Parathyroid adenoma (tissue), 2 donors: ENCODE results near the gene CSRP2.

Experiments used
- H2AFZ ChIP-seq: fragments of 300-600 bp; sonication (generic); one replicate; pipeline ENCODE4 v1.7.0; 2017; ENCODE audit warnings: antibody characterized with exemption, mild to moderate bottlenecking
- H3K27ac ChIP-seq: fragments of 300-600 bp; sonication (generic); one replicate; pipeline ENCODE4 v1.7.0; 2017
- H3K27me3 ChIP-seq: fragments of 300-600 bp; sonication (generic); one replicate; pipeline ENCODE4 v1.7.0; 2017; ENCODE audit warnings: low read length; ENCODE audit not compliant: control insufficient read depth, insufficient read depth
- H3K36me3 ChIP-seq: fragments of 300-600 bp; sonication (generic); one replicate; pipeline ENCODE4 v1.7.0; 2017; ENCODE audit warnings: low read length; ENCODE audit not compliant: control insufficient read depth, insufficient read depth
- H3K4me1 ChIP-seq: fragments of 300-600 bp; sonication (generic); one replicate; pipeline ENCODE4 v1.7.0; 2017; ENCODE audit warnings: control low read depth
- H3K4me2 ChIP-seq: fragments of 300-600 bp; sonication (generic); one replicate; pipeline ENCODE4 v1.7.0; 2017; ENCODE audit warnings: low read length
- H3K4me3 ChIP-seq: fragments of 300-600 bp; sonication (generic); one replicate; pipeline ENCODE4 v1.7.0; 2017; ENCODE audit warnings: low read depth, low read length
- H3K79me2 ChIP-seq: fragments of 300-600 bp; sonication (generic); one replicate; pipeline ENCODE4 v1.7.0; 2017; ENCODE audit warnings: control low read depth
- H3K9ac ChIP-seq: fragments of 300-600 bp; sonication (generic); one replicate; pipeline ENCODE4 v1.7.0; 2017; ENCODE audit warnings: mild to moderate bottlenecking
- H3K9me3 ChIP-seq: fragments of 300-600 bp; sonication (generic); one replicate; pipeline ENCODE4 v1.7.0; 2017; ENCODE audit warnings: low read length; ENCODE audit not compliant: control insufficient read depth
- TF ChIP-seq, protein P1 (sequence below): fragments of 300-600 bp; sonication (generic); IDR thresholded peaks from one replicate; pipeline ENCODE4 v1.7.0; 2017; ENCODE audit warnings: antibody characterized with exemption, mild to moderate bottlenecking
- donor health status: primary hyperparathyroidism.

Gene CSRP2

DNA sequence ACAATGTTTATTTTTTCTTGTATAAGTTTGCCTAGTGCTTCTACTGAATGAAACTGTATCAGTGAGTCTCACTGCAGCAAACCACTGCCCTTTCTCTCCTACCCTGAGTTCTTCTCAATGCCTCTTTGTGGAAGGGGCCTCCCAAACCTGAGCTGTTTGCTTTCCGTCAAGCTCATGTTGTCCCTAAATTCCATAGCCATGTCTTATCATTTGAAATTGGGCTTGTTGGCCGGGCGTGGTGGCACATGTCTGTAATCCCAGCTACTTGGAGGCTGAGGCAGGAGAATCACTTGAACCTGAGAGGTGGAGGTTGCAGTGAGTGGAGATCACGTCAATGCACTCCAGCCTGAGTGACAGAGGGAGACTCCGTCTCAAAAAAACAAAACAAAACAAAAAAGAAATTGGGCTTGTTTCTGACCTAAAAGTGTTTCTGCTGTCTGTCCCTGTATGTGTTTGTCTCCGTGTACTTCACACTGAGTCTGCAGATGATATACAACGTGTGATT is 1.8 kb upstream of the CSRP2 start:
- peak overlapping the region; percentile 14 for H2AFZ ChIP-seq
- peaks cover 5% of the 10 kb centered on the region for H3K4me1 ChIP-seq
- TF ChIP-seq, protein P1, sequence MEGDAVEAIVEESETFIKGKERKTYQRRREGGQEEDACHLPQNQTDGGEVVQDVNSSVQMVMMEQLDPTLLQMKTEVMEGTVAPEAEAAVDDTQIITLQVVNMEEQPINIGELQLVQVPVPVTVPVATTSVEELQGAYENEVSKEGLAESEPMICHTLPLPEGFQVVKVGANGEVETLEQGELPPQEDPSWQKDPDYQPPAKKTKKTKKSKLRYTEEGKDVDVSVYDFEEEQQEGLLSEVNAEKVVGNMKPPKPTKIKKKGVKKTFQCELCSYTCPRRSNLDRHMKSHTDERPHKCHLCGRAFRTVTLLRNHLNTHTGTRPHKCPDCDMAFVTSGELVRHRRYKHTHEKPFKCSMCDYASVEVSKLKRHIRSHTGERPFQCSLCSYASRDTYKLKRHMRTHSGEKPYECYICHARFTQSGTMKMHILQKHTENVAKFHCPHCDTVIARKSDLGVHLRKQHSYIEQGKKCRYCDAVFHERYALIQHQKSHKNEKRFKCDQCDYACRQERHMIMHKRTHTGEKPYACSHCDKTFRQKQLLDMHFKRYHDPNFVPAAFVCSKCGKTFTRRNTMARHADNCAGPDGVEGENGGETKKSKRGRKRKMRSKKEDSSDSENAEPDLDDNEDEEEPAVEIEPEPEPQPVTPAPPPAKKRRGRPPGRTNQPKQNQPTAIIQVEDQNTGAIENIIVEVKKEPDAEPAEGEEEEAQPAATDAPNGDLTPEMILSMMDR, result no peak
- no peaks in the 10 kb centered on the region for H3K27me3 ChIP-seq
- H3K9me3 ChIP-seq, result no peaks in the 10 kb centered on the region
- no peak overlapping the region for H3K27ac ChIP-seq
- no peaks in the 10 kb centered on the region for H3K36me3 ChIP-seq
- H3K4me2 ChIP-seq, result no peak overlapping the region
- H3K9ac ChIP-seq, result no peak overlapping the region
- H3K4me3 ChIP-seq, result no peak overlapping the region
- H3K79me2 ChIP-seq, result no peaks in the 10 kb centered on the region

GRCh38 chr12:76879710-76880518 is 1.1 kb upstream of the CSRP2 start:
- H3K4me1 ChIP-seq, result peaks cover 5% of the 10 kb centered on the region
- H3K27ac ChIP-seq, result peak overlapping the region; percentile 50
- no peaks in the 10 kb centered on the region for H3K27me3 ChIP-seq
- H3K4me3 ChIP-seq, result peak overlapping the region; percentile 65
- TF ChIP-seq, protein P1, result no peak
- H2AFZ ChIP-seq, result peak overlapping the region; percentile 80
- H3K9ac ChIP-seq, result no peak overlapping the region
- peak overlapping the region; percentile 86 for H3K4me2 ChIP-seq
- H3K9me3 ChIP-seq, result no peaks in the 10 kb centered on the region
- no peaks in the 10 kb centered on the region for H3K36me3 ChIP-seq
- no peaks in the 10 kb centered on the region for H3K79me2 ChIP-seq

GRCh38 chr12:76878099-76878898 is 520 bp downstream of the CSRP2 start:
- Histone ChIP-seq H3K27ac (peak overlapping the region; percentile 45), H3K4me3 (peak overlapping the region; percentile 65), H2AFZ (peak overlapping the region; percentile 80), H3K4me1 (peaks cover 5% of the 10 kb centered on the region), H3K27me3 (no peaks in the 10 kb centered on the region), H3K79me2 (no peaks in the 10 kb centered on the region), H3K36me3 (no peaks in the 10 kb centered on the region), H3K9ac (no peak overlapping the region), H3K4me2 (peak overlapping the region; percentile 86), H3K9me3 (no peaks in the 10 kb centered on the region)
- TF ChIP-seq, protein P1, result peak; percentile 13

DNA sequence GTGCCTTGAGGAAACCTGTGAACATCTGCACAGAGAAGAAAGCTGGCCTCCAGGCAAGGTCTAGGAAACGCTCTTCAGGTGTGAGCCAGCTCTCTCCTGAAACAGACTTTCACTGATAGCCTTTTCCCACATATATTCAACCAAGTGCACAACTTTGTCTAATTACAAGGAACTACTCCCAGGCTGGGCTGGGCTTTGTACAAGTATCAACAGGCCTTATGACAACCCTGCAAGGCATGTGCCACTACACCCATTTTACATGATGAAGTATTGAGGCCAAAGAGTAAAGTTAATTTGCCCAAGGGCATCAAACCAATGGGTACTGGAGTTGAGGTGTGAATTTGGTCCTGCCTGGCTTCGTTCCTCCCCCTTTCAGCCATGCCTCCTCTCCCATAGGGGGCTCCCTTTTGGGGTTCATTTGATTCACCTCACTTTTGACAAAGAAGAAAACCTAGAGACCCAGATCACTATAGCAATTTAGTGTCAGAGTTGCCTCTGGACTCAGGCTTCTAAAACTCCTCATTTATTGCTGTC is 2.1 kb downstream of the CSRP2 start:
- no peak overlapping the region for H3K4me2 ChIP-seq
- H3K36me3 ChIP-seq, result no peaks in the 10 kb centered on the region
- H3K4me1 ChIP-seq, result peaks cover 5% of the 10 kb centered on the region
- H3K4me3 ChIP-seq, result no peak overlapping the region
- no peaks in the 10 kb centered on the region for H3K9me3 ChIP-seq
- no peak overlapping the region for H3K9ac ChIP-seq
- TF ChIP-seq, protein P1, result no peak
- no peak overlapping the region for H3K27ac ChIP-seq
- no peaks in the 10 kb centered on the region for H3K79me2 ChIP-seq
- H2AFZ ChIP-seq, result no peak overlapping the region
- H3K27me3 ChIP-seq, result no peaks in the 10 kb centered on the region
